DND-41 (cell line): ENCODE measurements around the gene ARHGAP21.

Source experiments
- ATAC-seq: fragments of 200-7000 bp; cut with Tn5 transposase; 3 replicates; pipeline ENCODE4 v1.9.1; 2021; ENCODE audit warnings: low read depth; ENCODE audit not compliant: insufficient read depth
- DNase-seq: peaks from one replicate; pipeline ENCODE4 v3.0.0-alpha.2; 2020
- H2AFZ ChIP-seq: 2 replicates; pipeline ENCODE4 v1.6.0; 2012; ENCODE audit warnings: low read depth, low read length
- H3K27ac ChIP-seq: 2 replicates; pipeline ENCODE4 v1.5.1; 2012; ENCODE audit warnings: low read length, inconsistent platforms
- H3K27me3 ChIP-seq: fragments of 200-600 bp; sonication (generic); 2 replicates; pipeline ENCODE4 v1.6.0; 2012; ENCODE audit warnings: low read length, mild to moderate bottlenecking, inconsistent platforms; ENCODE audit not compliant: insufficient read depth, poor library complexity
- H3K36me3 ChIP-seq: 2 replicates; pipeline ENCODE4 v1.5.1; 2012; ENCODE audit warnings: low read length, inconsistent platforms; ENCODE audit not compliant: insufficient read depth
- H3K4me1 ChIP-seq: 2 replicates; pipeline ENCODE4 v1.5.1; 2012; ENCODE audit warnings: mild to moderate bottlenecking, low read length; ENCODE audit not compliant: insufficient read depth
- H3K4me2 ChIP-seq: 2 replicates; pipeline ENCODE4 v1.6.0; 2012; ENCODE audit warnings: mild to moderate bottlenecking, moderate library complexity, low read length, inconsistent platforms; ENCODE audit not compliant: insufficient read depth
- H3K4me3 ChIP-seq, 2 experiments: fragments of 200-600 bp in 1 of 2; shearing (Covaris generic) in 1 of 2; 2 replicates each; pipeline ENCODE4 v1.5.1; 2012 to 2016; ENCODE audit warnings: inconsistent platforms in 2 of 2, low read length in 2 of 2, mild to moderate bottlenecking in 2 of 2, low read depth in 1 of 2, moderate library complexity in 1 of 2
- H3K79me2 ChIP-seq: 2 replicates; pipeline ENCODE4 v1.6.0; 2012; ENCODE audit warnings: low read length, inconsistent platforms; ENCODE audit not compliant: insufficient read depth
- H3K9ac ChIP-seq: 2 replicates; pipeline ENCODE4 v1.6.0; 2012; ENCODE audit warnings: low read depth, mild to moderate bottlenecking, inconsistent platforms, low read length, moderate library complexity
- H3K9me3 ChIP-seq: 2 replicates; pipeline ENCODE4 v1.5.1; 2012; ENCODE audit warnings: low read length, moderate library complexity, mild to moderate bottlenecking, inconsistent platforms; ENCODE audit not compliant: insufficient read depth, severe bottlenecking
- H4K20me1 ChIP-seq: 2 replicates; pipeline ENCODE4 v1.6.0; 2012; ENCODE audit warnings: low read length; ENCODE audit not compliant: insufficient read depth
- CTCF ChIP-seq: IDR thresholded peaks from 2 replicates; pipeline ENCODE4 v1.5.1; 2012; ENCODE audit warnings: borderline replicate concordance, low read length, moderate library complexity, mild to moderate bottlenecking; ENCODE audit not compliant: poor library complexity, severe bottlenecking; ENCODE audit errors: extremely low read depth
- EZH2 ChIP-seq: IDR thresholded peaks from 3 replicates; pipeline ENCODE4 v1.6.1; 2012; ENCODE audit warnings: borderline replicate concordance, low read depth, mild to moderate bottlenecking, moderate library complexity, low read length, inconsistent platforms; ENCODE audit not compliant: severe bottlenecking

The ARHGAP21 gene

GRCh38 chr10:24597961-24598360 is 125.7 kb downstream of the ARHGAP21 start:
- no peak for DNase-seq
- H3K9ac ChIP-seq, result no peak overlapping the region
- H4K20me1 ChIP-seq, result no peaks in the 10 kb centered on the region
- H3K79me2 ChIP-seq, result no peaks in the 10 kb centered on the region
- no peak overlapping the region for H3K4me2 ChIP-seq
- ATAC-seq, result no peak
- no peaks in the 10 kb centered on the region for H3K4me1 ChIP-seq
- H3K9me3 ChIP-seq, result no peaks in the 10 kb centered on the region
- no peak overlapping the region for H3K27ac ChIP-seq
- H3K4me3 ChIP-seq, result no peak overlapping the region
- no peak for TF ChIP-seq EZH2
- TF ChIP-seq CTCF, result no peak
- H3K27me3 ChIP-seq, result no peaks in the 10 kb centered on the region
- H2AFZ ChIP-seq, result no peak overlapping the region
- peaks cover 91% of the 10 kb centered on the region for H3K36me3 ChIP-seq

DNA sequence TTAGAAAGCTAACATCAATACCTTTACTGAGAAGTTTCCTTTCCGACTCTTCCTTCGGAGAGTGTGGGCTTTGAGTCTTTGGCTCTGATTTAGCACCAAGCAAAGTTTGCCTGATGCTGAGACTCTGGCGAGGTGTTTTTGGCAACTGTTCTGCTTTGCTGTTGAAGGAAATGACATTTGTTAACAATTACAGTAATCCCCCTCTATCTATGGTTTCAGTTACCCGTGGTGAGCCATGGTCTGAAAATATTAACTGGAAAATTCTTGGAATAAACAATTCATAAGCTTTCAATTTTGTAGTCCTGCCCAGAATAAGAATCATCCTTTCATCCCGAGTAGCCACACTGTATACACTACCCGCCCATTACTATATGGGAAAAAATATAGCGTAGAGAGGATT is 126.3 kb downstream of the ARHGAP21 start:
- no peaks in the 10 kb centered on the region for H3K27me3 ChIP-seq

GRCh38 chr10:24596217-24596930 is 127.3 kb downstream of the ARHGAP21 start:
- Histone ChIP-seq H3K79me2 (no peaks in the 10 kb centered on the region), H2AFZ (no peak overlapping the region), H3K4me2 (no peak overlapping the region), H3K4me3 (no peak overlapping the region), H4K20me1 (no peaks in the 10 kb centered on the region), H3K27me3 (no peaks in the 10 kb centered on the region), H3K9ac (no peak overlapping the region), H3K4me1 (no peaks in the 10 kb centered on the region), H3K9me3 (no peaks in the 10 kb centered on the region), H3K36me3 (peaks cover 91% of the 10 kb centered on the region), H3K27ac (no peak overlapping the region)
- ATAC-seq (no peak), DNase-seq (no peak)
- TF ChIP-seq CTCF (no peak), EZH2 (no peak)

More for the DNA sequence above, 126.3 kb downstream of the ARHGAP21 start:
- Histone ChIP-seq H3K79me2 (no peaks in the 10 kb centered on the region), H3K4me2 (no peak overlapping the region), H3K4me1 (no peaks in the 10 kb centered on the region), H3K9me3 (no peaks in the 10 kb centered on the region), H4K20me1 (no peaks in the 10 kb centered on the region), H2AFZ (no peak overlapping the region), H3K4me3 (no peak overlapping the region), H3K9ac (no peak overlapping the region), H3K27ac (no peak overlapping the region), H3K36me3 (peaks cover 91% of the 10 kb centered on the region)
- TF ChIP-seq CTCF (no peak), EZH2 (no peak)
- ATAC-seq (no peak), DNase-seq (no peak)
